ENCODE data around the gene RHOBTB3. TPM values are rescaled to one million over a fixed set of nuclear protein-coding genes. Genes with fewer than 3 reads are reported as not detected.
A peak's percentile ranks its signal among the peaks of the same experiment; 100 is the strongest.

Gene RHOBTB3
- total RNA-seq, 4 donors from 2014 or later: 40.1 to 134 (median 86.9) TPM

GRCh38 chr5:95735406-95735805, 4.3 kb downstream of the RHOBTB3 start:
- DNase-seq (no peak), ATAC-seq (no peak)
- peaks cover 0 to 19% of the 10 kb centered on the region in 2 donors for H3K36me3 ChIP-seq
- peak overlapping the region in 1 of 4 donors; percentile 80 for H3K4me3 ChIP-seq
- peaks cover 41 to 54% of the 10 kb centered on the region in 2 donors for H3K4me1 ChIP-seq
- peak overlapping the region; percentile 91 to 96 (median 94) for H3K27ac ChIP-seq
- no peaks in the 10 kb centered on the region for H3K27me3 ChIP-seq
- H3K9me3 ChIP-seq: no peaks in the 10 kb centered on the region
- in situ Hi-C loops (cut with MboI; ENCODE audit: low sequenced_read_pairs in 4 of 4) (no loop called here), intact Hi-C loops (cut with DNase I; ENCODE audit: low total_unique reads) (loop anchor here (10.0 kb wide), 1 partner anchor 229 kb away; the partner anchor contains the start of gene ELL2)
- TF ChIP-seq CTCF (IDR thresholded peaks at IDR 0.05 in 4 of 5, conservative IDR thresholded peaks at IDR 0.05 in 1 of 5) (no peak), POLR2A (IDR thresholded peaks at IDR 0.05) (no peak)

DNA sequence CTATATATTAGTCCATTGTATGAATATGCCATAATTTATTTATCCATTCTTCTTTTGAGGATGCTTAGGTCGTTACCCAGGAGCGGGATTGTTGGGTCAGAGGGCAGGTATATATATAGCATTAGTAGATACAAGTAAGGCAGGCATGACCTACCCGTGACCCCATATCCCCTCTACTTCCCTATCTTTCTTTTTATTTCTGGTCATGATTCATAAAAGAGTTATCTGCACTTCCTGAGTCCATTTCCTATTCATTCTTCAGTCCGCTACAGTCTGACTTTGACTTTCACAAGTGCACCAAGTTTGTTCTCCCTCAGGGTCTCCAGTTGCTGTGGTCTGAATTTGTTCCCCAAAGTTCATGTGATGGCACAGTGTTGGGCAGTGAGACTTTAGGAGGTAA, 6.9 kb downstream of the RHOBTB3 start:
- peaks cover 39 to 51% of the 10 kb centered on the region in 2 donors for H3K4me1 ChIP-seq
- H3K9me3 ChIP-seq: no peaks in the 10 kb centered on the region
- no peak overlapping the region for H3K27ac ChIP-seq
- intact Hi-C loops (cut with DNase I; ENCODE audit: low total_unique reads): loop anchor here (10.0 kb wide), 1 partner anchor 227 kb away; the partner anchor contains the start of gene ELL2
- in situ Hi-C loops (cut with MboI; ENCODE audit: low sequenced_read_pairs in 4 of 4): no loop called here
- no peaks in the 10 kb centered on the region for H3K27me3 ChIP-seq
- TF ChIP-seq CTCF (IDR thresholded peaks at IDR 0.05 in 4 of 5, conservative IDR thresholded peaks at IDR 0.05 in 1 of 5) (no peak), POLR2A (IDR thresholded peaks at IDR 0.05) (no peak)
- DNase-seq: no peak
- H3K36me3 ChIP-seq: peaks cover 0 to 24% of the 10 kb centered on the region in 2 donors
- no peak overlapping the region for H3K4me3 ChIP-seq
- no peak for ATAC-seq

DNA sequence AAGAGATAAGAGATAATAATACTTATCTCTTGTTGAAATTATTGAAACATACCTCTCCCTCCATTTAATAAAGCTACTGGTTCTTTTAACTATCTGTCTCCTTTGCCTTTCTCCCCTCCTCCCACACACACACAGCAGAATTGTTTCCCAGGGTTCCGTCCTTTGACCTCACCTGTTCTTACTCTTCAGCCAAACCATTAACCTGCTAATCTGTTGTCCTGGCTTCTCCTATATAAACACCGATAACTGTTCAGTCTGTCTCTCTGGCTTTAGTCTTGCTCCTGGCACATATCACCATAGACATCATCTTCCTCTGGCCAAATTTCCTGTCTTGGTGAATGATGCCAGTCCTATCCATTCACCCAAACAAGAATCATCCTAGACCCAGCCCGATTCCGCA, 7.7 kb downstream of the RHOBTB3 start:
- Histone ChIP-seq H3K9me3 (no peaks in the 10 kb centered on the region), H3K4me1 (peaks cover 34 to 46% of the 10 kb centered on the region in 2 donors), H3K4me3 (no peak overlapping the region), H3K36me3 (peaks cover 0 to 24% of the 10 kb centered on the region in 2 donors), H3K27me3 (no peaks in the 10 kb centered on the region), H3K27ac (no peak overlapping the region)
- ATAC-seq (no peak), DNase-seq (no peak)
- intact Hi-C loops (cut with DNase I; ENCODE audit: low total_unique reads) (loop anchor here (10.0 kb wide), 1 partner anchor 226 kb away; the partner anchor contains the start of gene ELL2), in situ Hi-C loops (cut with MboI; ENCODE audit: low sequenced_read_pairs in 4 of 4) (no loop called here)
- TF ChIP-seq POLR2A (IDR thresholded peaks at IDR 0.05) (no peak), CTCF (IDR thresholded peaks at IDR 0.05 in 4 of 5, conservative IDR thresholded peaks at IDR 0.05 in 1 of 5) (no peak)

DNA sequence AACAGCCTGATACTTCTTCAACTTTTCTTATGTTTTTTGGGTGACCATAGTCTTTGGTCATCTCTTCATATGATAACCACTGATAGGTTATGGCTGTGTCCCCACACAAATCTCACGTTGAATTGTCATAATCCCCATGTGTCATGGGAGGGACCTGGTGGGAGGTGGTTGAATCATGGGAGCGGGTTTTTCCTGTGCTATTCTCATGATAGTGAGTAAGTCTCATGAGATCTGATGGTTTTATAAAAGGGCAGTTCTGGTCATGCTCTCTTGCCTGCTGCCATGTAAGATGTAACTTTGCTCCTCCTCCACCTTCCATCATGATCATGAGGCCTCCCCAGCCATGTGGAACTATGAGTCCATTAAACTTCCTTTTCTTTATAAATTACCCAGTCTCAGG, 8.7 kb downstream of the RHOBTB3 start:
- no peaks in the 10 kb centered on the region for H3K27me3 ChIP-seq
- no peak overlapping the region for H3K4me3 ChIP-seq
- H3K27ac ChIP-seq: no peak overlapping the region
- intact Hi-C loops (cut with DNase I; ENCODE audit: low total_unique reads) (loop anchor here (10.0 kb wide), 1 partner anchor 225 kb away; the partner anchor contains the start of gene ELL2), in situ Hi-C loops (cut with MboI; ENCODE audit: low sequenced_read_pairs in 4 of 4) (no loop called here)
- H3K9me3 ChIP-seq: no peaks in the 10 kb centered on the region
- H3K4me1 ChIP-seq: peaks cover 24 to 35% of the 10 kb centered on the region in 2 donors
- H3K36me3 ChIP-seq: peaks cover 0 to 30% of the 10 kb centered on the region in 2 donors
- ATAC-seq: no peak
- no peak for DNase-seq
- TF ChIP-seq POLR2A (IDR thresholded peaks at IDR 0.05) (no peak), CTCF (IDR thresholded peaks at IDR 0.05 in 4 of 5, conservative IDR thresholded peaks at IDR 0.05 in 1 of 5) (no peak)

DNA sequence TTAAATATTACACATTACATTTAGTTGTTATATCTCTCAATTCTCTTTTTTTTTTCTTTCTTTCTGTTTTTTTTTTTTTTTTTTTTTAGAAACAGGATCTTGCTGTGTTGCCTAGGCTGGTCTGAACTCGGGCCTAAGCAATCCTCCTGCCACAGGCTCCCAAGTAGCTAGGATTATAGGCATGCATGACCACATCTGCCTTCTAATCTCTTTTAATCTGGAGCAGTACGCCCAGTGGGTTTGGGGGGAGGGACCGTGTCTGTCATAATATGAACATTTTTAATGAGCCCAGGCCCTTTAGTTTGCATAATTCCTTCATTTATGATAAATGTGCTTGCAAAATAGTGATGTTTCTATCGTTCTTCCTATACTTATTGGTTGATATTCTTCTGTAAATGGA, 10.3 kb downstream of the RHOBTB3 start:
- ATAC-seq (no peak), DNase-seq (no peak)
- in situ Hi-C loops (cut with MboI; ENCODE audit: low sequenced_read_pairs in 4 of 4) (no loop called here), intact Hi-C loops (cut with DNase I; ENCODE audit: low total_unique reads) (no loop called here)
- no peak overlapping the region for H3K4me3 ChIP-seq
- H3K27ac ChIP-seq: no peak overlapping the region
- peaks cover 0 to 39% of the 10 kb centered on the region in 2 donors for H3K36me3 ChIP-seq
- no peaks in the 10 kb centered on the region for H3K27me3 ChIP-seq
- no peaks in the 10 kb centered on the region for H3K9me3 ChIP-seq
- H3K4me1 ChIP-seq: peaks cover 8 to 19% of the 10 kb centered on the region in 2 donors
- no peak for TF ChIP-seq CTCF (IDR thresholded peaks at IDR 0.05 in 4 of 5, conservative IDR thresholded peaks at IDR 0.05 in 1 of 5)
- TF ChIP-seq POLR2A (IDR thresholded peaks at IDR 0.05): no peak

Measured in gastrocnemius medialis (tissue), 4 donors.